CD4-positive, alpha-beta T cell (primary cell): ENCODE results near the gene AGPAT3. TPM values are rescaled to one million over a fixed set of nuclear protein-coding genes. Genes with fewer than 3 reads are reported as not detected.

Experiments used
- ATAC-seq: fragments of 200-7000 bp; cut with Tn5 transposase; one replicate; pipeline ENCODE4 v1.10.0; 2022; ENCODE audit warnings: mild to moderate bottlenecking; ENCODE audit not compliant: poor library complexity
- CTCF ChIA-PET: fragments of 350-600 bp; sonication (Branson Sonifier 250); formaldehyde crosslinking; loops from one replicate; lab custom pipeline; 2021; ENCODE audit warnings: antibody characterized with exemption, inconsistent platforms; lab: Charles Lee
- POLR2A ChIA-PET: fragments of 350-600 bp; sonication (Branson Sonifier 250); formaldehyde crosslinking; loops from one replicate; lab custom pipeline; 2021; ENCODE audit warnings: antibody characterized with exemption, inconsistent platforms; lab: Charles Lee
- DNase-seq, 14 experiments: peaks; one replicate each; pipeline ENCODE4 v3.0.0-alpha.2; 2013 to 2020; ENCODE audit warnings: mixed read lengths in 2 of 14
- H3K27ac ChIP-seq, 2 donors: one replicate each; pipeline versions ENCODE4 v1.5.1 to v1.7.0; 2013; ENCODE audit warnings: low read length in 2 of 2, low read depth in 1 of 2, mild to moderate bottlenecking in 1 of 2
- H3K27me3 ChIP-seq, 2 experiments: 1 replicate in 1 of 2; 2 replicates in 1 of 2; pipeline versions ENCODE4 v1.6.1 to v1.7.0; 2013; ENCODE audit warnings: low read length in 2 of 2, control low read depth in 1 of 2, mild to moderate bottlenecking in 1 of 2, moderate library complexity in 1 of 2; ENCODE audit not compliant: insufficient read depth in 2 of 2, control insufficient read depth in 1 of 2
- H3K36me3 ChIP-seq: one replicate; pipeline ENCODE4 v1.6.1; 2013; ENCODE audit warnings: low read length, control low read depth; ENCODE audit not compliant: insufficient read depth
- H3K4me1 ChIP-seq: one replicate; pipeline ENCODE4 v1.6.1; 2013; ENCODE audit warnings: low read length, control low read depth; ENCODE audit not compliant: insufficient read depth
- H3K4me3 ChIP-seq: one replicate; pipeline ENCODE4 v1.5.1; 2013; ENCODE audit warnings: mild to moderate bottlenecking, low read length, moderate library complexity
- H3K9me3 ChIP-seq, 2 experiments: 1 replicate in 1 of 2; 2 replicates in 1 of 2; pipeline versions ENCODE4 v1.6.1 to v1.7.0; 2013; ENCODE audit warnings: low read length in 2 of 2, mild to moderate bottlenecking in 2 of 2, control low read depth in 1 of 2, moderate library complexity in 1 of 2; ENCODE audit not compliant: control insufficient read depth in 1 of 2, insufficient read depth in 1 of 2
- H3K27ac Mint-ChIP-seq: one replicate; pipeline ENCODE4 v1.8.0; 2020; ENCODE audit warnings: mixed read lengths
- H3K27me3 Mint-ChIP-seq: one replicate; pipeline ENCODE4 v1.8.0; 2021; ENCODE audit warnings: mixed read lengths
- H3K36me3 Mint-ChIP-seq: one replicate; pipeline ENCODE4 v1.8.0; 2021; ENCODE audit warnings: low read depth, mixed read lengths
- H3K4me1 Mint-ChIP-seq: one replicate; pipeline ENCODE4 v1.8.0; 2021; ENCODE audit warnings: low read depth, mixed read lengths
- H3K4me3 Mint-ChIP-seq: one replicate; pipeline ENCODE4 v1.8.0; 2020; ENCODE audit warnings: mild to moderate bottlenecking, mixed read lengths
- H3K9me3 Mint-ChIP-seq: one replicate; pipeline ENCODE4 v1.8.0; 2020; ENCODE audit warnings: mixed read lengths
- CTCF ChIP-seq: fragments of 200-600 bp; IDR thresholded peaks from one replicate; pipeline ENCODE4 v1.8.0; 2022; ENCODE audit warnings: antibody characterized with exemption, mild to moderate bottlenecking
- intact Hi-C, 2 experiments: fragments of 100-400 bp; cut with DNase I in 1 of 2; cut with micrococcal nuclease in 1 of 2; formaldehyde crosslinking; loops; one replicate each; pipeline versions ENCODE4 v1.15.1 to v1.9.0; 2023 to 2025; cut with DNase I, micrococcal nuclease
- total RNA-seq, 174 experiments: library from RNA in 2 of 174; stranded (reverse) in 2 of 174; gene quantifications; one replicate each; pipeline ENCODE4 v1.2.3 and lab custom pipeline; 2021 to 2026

Gene AGPAT3
- total RNA-seq, 2 experiments from 2014 or later: 40.8 to 43.4 TPM

GRCh38 chr21:43899307-43900077 is 34.5 kb downstream of the AGPAT3 start:
- no peak for DNase-seq
- Mint-ChIP-seq H3K4me3 (no peak overlapping the region), H3K4me1 (peaks cover 17% of the 10 kb centered on the region), H3K27me3 (no peaks in the 10 kb centered on the region), H3K9me3 (no peaks in the 10 kb centered on the region), H3K27ac (no peak overlapping the region), H3K36me3 (peaks cover 52% of the 10 kb centered on the region)
- no peak for ATAC-seq
- POLR2A ChIA-PET: no interaction called here
- H3K27me3 ChIP-seq: no peaks in the 10 kb centered on the region
- CTCF ChIA-PET: no interaction called here
- H3K27ac ChIP-seq: no peak overlapping the region
- H3K36me3 ChIP-seq: peaks cover 18% of the 10 kb centered on the region
- intact Hi-C loops: no loop called here
- peaks cover 0 to 5% of the 10 kb centered on the region in 2 experiments for H3K9me3 ChIP-seq
- no peak overlapping the region for H3K4me3 ChIP-seq
- no peak for TF ChIP-seq CTCF
- peaks cover 10% of the 10 kb centered on the region for H3K4me1 ChIP-seq

GRCh38 chr21:43900078-43900385 is 35.0 kb downstream of the AGPAT3 start:
- DNase-seq (no peak), ATAC-seq (no peak)
- no peaks in the 10 kb centered on the region for H3K9me3 Mint-ChIP-seq
- no peak for TF ChIP-seq CTCF
- intact Hi-C loops: no loop called here
- no peak overlapping the region for H3K27ac Mint-ChIP-seq
- peaks cover 0 to 5% of the 10 kb centered on the region in 2 experiments for H3K9me3 ChIP-seq
- peaks cover 23% of the 10 kb centered on the region for H3K36me3 ChIP-seq
- peaks cover 14% of the 10 kb centered on the region for H3K4me1 Mint-ChIP-seq
- ChIA-PET POLR2A (no interaction called here), CTCF (no interaction called here)
- H3K4me3 Mint-ChIP-seq: no peak overlapping the region
- H3K27ac ChIP-seq: no peak overlapping the region
- peaks cover 49% of the 10 kb centered on the region for H3K36me3 Mint-ChIP-seq
- H3K27me3 ChIP-seq: no peaks in the 10 kb centered on the region
- H3K27me3 Mint-ChIP-seq: no peaks in the 10 kb centered on the region
- no peak overlapping the region for H3K4me3 ChIP-seq
- H3K4me1 ChIP-seq: peaks cover 10% of the 10 kb centered on the region

- ChIA-PET CTCF (no interaction called here), POLR2A (no interaction called here)
- Histone ChIP-seq H3K4me3 (no peak overlapping the region), H3K27me3 (no peaks in the 10 kb centered on the region), H3K36me3 (peaks cover 27% of the 10 kb centered on the region), H3K9me3 (peaks cover 0 to 5% of the 10 kb centered on the region in 2 experiments), H3K27ac (no peak overlapping the region), H3K4me1 (peaks cover 9% of the 10 kb centered on the region)
- Mint-ChIP-seq H3K36me3 (peaks cover 53% of the 10 kb centered on the region), H3K27me3 (no peaks in the 10 kb centered on the region), H3K27ac (no peak overlapping the region), H3K9me3 (no peaks in the 10 kb centered on the region), H3K4me3 (no peak overlapping the region), H3K4me1 (peaks cover 14% of the 10 kb centered on the region)
- intact Hi-C loops: no loop called here
- DNase-seq: no peak
- no peak for TF ChIP-seq CTCF
- ATAC-seq: no peak
These were observed 35.7 kb downstream of the AGPAT3 start for GRCh38 chr21:43900690-43901089.
